IMR-90 (cell line): ENCODE data around the gene TSPO. TPM values are rescaled to one million over a fixed set of nuclear protein-coding genes. Genes with fewer than 3 reads are reported as not detected.

Experiments
- ATAC-seq: fragments of 200-7000 bp; cut with Tn5 transposase; 2 replicates; pipeline ENCODE4 v1.9.1; 2020; ENCODE audit warnings: low read depth, mild to moderate bottlenecking, moderate library complexity
- BruUV-seq: library from RNA; stranded (reverse); fragments of 400-500 nt; replicated peaks from 2 replicates; lab custom pipeline; 2021; lab: Mats Ljungman, UMichigan
- CTCF ChIA-PET: fragments of 300-600 bp; formaldehyde crosslinking; extraction: SDS; loops from one replicate; lab custom pipeline; 2021; ENCODE audit warnings: antibody characterized with exemption; lab: Yijun Ruan, JAX
- POLR2A ChIA-PET: fragments of 300-600 bp; sonication (Branson Sonifier 250); formaldehyde crosslinking; loops from one replicate; lab custom pipeline; 2022; ENCODE audit warnings: antibody characterized with exemption; ENCODE audit not compliant: unreplicated experiment; lab: Charles Lee
- DNase-seq: peaks from one replicate; pipeline ENCODE4 v3.0.0; 2013
- H2AFZ ChIP-seq: replicated peaks from 2 replicates; pipeline ENCODE3; 2013; ENCODE audit warnings: low read length, mild to moderate bottlenecking; ENCODE audit not compliant: poor library complexity
- H2AK5ac ChIP-seq: 2 replicates; pipeline ENCODE4 v1.6.1; 2013; ENCODE audit warnings: low read depth, low read length, inconsistent platforms
- H2AK9ac ChIP-seq: replicated peaks from 2 replicates; pipeline ENCODE3; 2013; ENCODE audit warnings: mild to moderate bottlenecking, low read depth, low read length, moderate library complexity; ENCODE audit not compliant: poor library complexity
- H2BK120ac ChIP-seq: 2 replicates; pipeline ENCODE4 v1.6.1; 2013; ENCODE audit warnings: low read depth, low read length, inconsistent platforms
- H2BK15ac ChIP-seq: 3 replicates; pipeline ENCODE4 v1.6.1; 2013; ENCODE audit warnings: low read depth, low read length, inconsistent platforms
- H2BK20ac ChIP-seq: 2 replicates; pipeline ENCODE4 v1.6.1; 2013; ENCODE audit warnings: low read depth, mild to moderate bottlenecking, inconsistent platforms, low read length, moderate library complexity
- H2BK5ac ChIP-seq: 2 replicates; pipeline ENCODE4 v1.6.1; 2013; ENCODE audit warnings: mild to moderate bottlenecking, low read depth, low read length, inconsistent platforms; ENCODE audit not compliant: poor library complexity, severe bottlenecking
- H3K14ac ChIP-seq: replicated peaks from 2 replicates; pipeline ENCODE4 v1.6.1; 2013; ENCODE audit warnings: low read depth, low read length, inconsistent platforms
- H3K18ac ChIP-seq: 2 replicates; pipeline ENCODE4 v1.6.1; 2013; ENCODE audit warnings: low read depth, low read length, control low read depth
- H3K23ac ChIP-seq: 2 replicates; pipeline ENCODE4 v1.6.1; 2013; ENCODE audit warnings: low read depth, low read length, inconsistent platforms
- H3K27ac ChIP-seq: 2 replicates; pipeline ENCODE4 v1.5.1; 2013; ENCODE audit warnings: mild to moderate bottlenecking, control low read depth, low read length; ENCODE audit not compliant: insufficient read depth
- H3K27me3 ChIP-seq: 2 replicates; pipeline ENCODE4 v1.6.1; 2013; ENCODE audit warnings: low read length; ENCODE audit not compliant: control insufficient read depth, insufficient read depth
- H3K36me3 ChIP-seq: 2 replicates; pipeline ENCODE4 v1.6.1; 2013; ENCODE audit warnings: low read length, mixed read lengths; ENCODE audit not compliant: control insufficient read depth, insufficient read depth
- H3K4ac ChIP-seq: 2 replicates; pipeline ENCODE4 v1.6.1; 2013; ENCODE audit warnings: low read depth, low read length, inconsistent platforms
- H3K4me1 ChIP-seq: 2 replicates; pipeline ENCODE4 v1.6.1; 2013; ENCODE audit warnings: low read length, mixed read lengths; ENCODE audit not compliant: control insufficient read depth, insufficient read depth
- H3K4me2 ChIP-seq: 2 replicates; pipeline ENCODE4 v1.6.1; 2013; ENCODE audit warnings: low read depth, mild to moderate bottlenecking, control low read depth, low read length, moderate library complexity
- H3K4me3 ChIP-seq: 2 replicates; pipeline ENCODE4 v1.5.1; 2013; ENCODE audit warnings: low read depth, mild to moderate bottlenecking, control low read depth, low read length, moderate library complexity; ENCODE audit not compliant: insufficient read depth
- H3K56ac ChIP-seq: 2 replicates; pipeline ENCODE4 v1.6.1; 2013; ENCODE audit warnings: low read length, inconsistent platforms; ENCODE audit not compliant: insufficient read depth; ENCODE audit errors: extremely low read depth
- H3K79me1 ChIP-seq, 2 experiments: 2 replicates each; pipeline ENCODE4 v1.6.1; 2013; ENCODE audit warnings: low read length in 2 of 2, inconsistent platforms in 1 of 2, low read depth in 1 of 2
- H3K9ac ChIP-seq: 2 replicates; pipeline ENCODE4 v1.6.1; 2013; ENCODE audit warnings: low read depth, low read length, control low read depth
- H3K9me1 ChIP-seq: 2 replicates; pipeline ENCODE4 v1.6.1; 2013; ENCODE audit warnings: low read length, inconsistent platforms; ENCODE audit not compliant: insufficient read depth
- H3K9me3 ChIP-seq: 2 replicates; pipeline ENCODE4 v1.6.1; 2013; ENCODE audit warnings: low read length; ENCODE audit not compliant: control insufficient read depth, insufficient read depth
- H4K20me1 ChIP-seq: 2 replicates; pipeline ENCODE4 v1.6.1; 2013; ENCODE audit warnings: low read length, inconsistent platforms; ENCODE audit not compliant: insufficient read depth
- H4K5ac ChIP-seq: 2 replicates; pipeline ENCODE4 v1.6.1; 2013; ENCODE audit warnings: mild to moderate bottlenecking, low read depth, low read length, control low read depth
- H4K8ac ChIP-seq, 2 experiments: 2 replicates each; pipeline ENCODE4 v1.6.1; 2013; ENCODE audit warnings: low read depth in 2 of 2, low read length in 2 of 2, control low read depth in 1 of 2, inconsistent platforms in 1 of 2
- H4K91ac ChIP-seq: 2 replicates; pipeline ENCODE4 v1.6.1; 2013; ENCODE audit warnings: low read depth, low read length, inconsistent platforms; ENCODE audit not compliant: insufficient read depth
- BHLHE40 ChIP-seq: fragments of 150-350 bp; IDR thresholded peaks from 2 replicates; pipeline ENCODE4 v1.6.1; 2016; ENCODE audit warnings: mild to moderate bottlenecking, low read depth, low read length
- CEBPB ChIP-seq: IDR thresholded peaks from 2 replicates; pipeline ENCODE4 v1.6.1; 2012; ENCODE audit warnings: low read depth, low read length, improper control_type of control experiment
- CHD1 ChIP-seq: IDR thresholded peaks from 2 replicates; pipeline ENCODE4 v1.6.1; 2012; ENCODE audit warnings: low read depth, low read length, improper control_type of control experiment
- CTCF ChIP-seq: conservative IDR thresholded peaks from 2 replicates; pipeline ENCODE4 v1.5.1; 2012; ENCODE audit warnings: mild to moderate bottlenecking, low read depth, low read length, improper control_type of control experiment
- ELK1 ChIP-seq: fragments of 150-350 bp; IDR thresholded peaks from 2 replicates; pipeline ENCODE4 v1.6.1; 2016; ENCODE audit warnings: low read depth, mild to moderate bottlenecking, low read length, moderate library complexity, borderline replicate concordance
- FOS ChIP-seq: fragments of 150-350 bp; IDR thresholded peaks from 2 replicates; pipeline ENCODE4 v1.6.1; 2016; ENCODE audit warnings: low read depth, low read length
- MAFK ChIP-seq: IDR thresholded peaks from 2 replicates; pipeline ENCODE4 v1.6.1; 2012; ENCODE audit warnings: low read depth, low read length, improper control_type of control experiment
- MAZ ChIP-seq: IDR thresholded peaks from 2 replicates; pipeline ENCODE4 v1.6.1; 2012; ENCODE audit warnings: low read depth, mild to moderate bottlenecking, low read length, improper control_type of control experiment, moderate library complexity, borderline replicate concordance
- MXI1 ChIP-seq: IDR thresholded peaks from 2 replicates; pipeline ENCODE4 v1.6.1; 2012; ENCODE audit warnings: low read depth, mild to moderate bottlenecking, low read length, moderate library complexity, borderline replicate concordance
- NFE2L2 ChIP-seq: fragments of 150-350 bp; IDR thresholded peaks from 2 replicates; pipeline ENCODE4 v1.6.1; 2016; ENCODE audit warnings: low read depth, mild to moderate bottlenecking, low read length
- POLR2A ChIP-seq: IDR thresholded peaks from 2 replicates; pipeline ENCODE4 v1.6.1; 2012; ENCODE audit warnings: mild to moderate bottlenecking, low read depth, low read length
- RAD21 ChIP-seq: IDR thresholded peaks from 2 replicates; pipeline ENCODE4 v1.6.1; 2012; ENCODE audit warnings: low read length, improper control_type of control experiment
- RCOR1 ChIP-seq: IDR thresholded peaks from 2 replicates; pipeline ENCODE4 v1.6.1; 2012; ENCODE audit warnings: mild to moderate bottlenecking, low read length, improper control_type of control experiment; ENCODE audit not compliant: insufficient replicate concordance
- RFX5 ChIP-seq: IDR thresholded peaks from 2 replicates; pipeline ENCODE4 v1.8.0; 2012; ENCODE audit warnings: low read depth, mild to moderate bottlenecking, low read length, moderate library complexity
- SMC3 ChIP-seq: fragments of 150-350 bp; IDR thresholded peaks from 2 replicates; pipeline ENCODE4 v1.6.1; 2016; ENCODE audit warnings: low read depth, mild to moderate bottlenecking, antibody characterized with exemption, low read length, moderate library complexity
- USF2 ChIP-seq: fragments of 150-350 bp; IDR thresholded peaks from 2 replicates; pipeline ENCODE4 v1.6.1; 2017; ENCODE audit warnings: mild to moderate bottlenecking, antibody characterized with exemption, low read length, low read depth
- WGBS, 2 experiments: methylation state at CpG; one replicate each; pipeline versions ENCODE4 v1.1.5 to v1.1.7; 2013; ENCODE audit warnings: missing lambda C conversion rate in 2 of 2; ENCODE audit not compliant: insufficient read length in 1 of 2; ENCODE audit errors: extremely low coverage in 2 of 2; 5-methylcytosine and 5-hydroxymethylcytosine counted together
- dilution Hi-C: fragments of 300-500 bp; cut with HindIII; formaldehyde crosslinking; loops from one replicate; pipeline ENCODE4 v1.14.3; 2018; ENCODE audit warnings: low sequenced_read_pairs; ENCODE audit not compliant: unreplicated experiment
- in situ Hi-C: fragments of 300-500 bp; cut with MboI; formaldehyde crosslinking; loops from 3 replicates; pipeline ENCODE4 v1.14.3; 2019; ENCODE audit warnings: low sequenced_read_pairs, inconsistent platforms, mixed read lengths
- intact Hi-C: fragments of 100-400 bp; cut with micrococcal nuclease; formaldehyde crosslinking; loops from 2 replicates; pipeline ENCODE4 v1.10.0; 2022
- polyA plus RNA-seq, 3 experiments: library from polyadenylated mRNA; depleted of rRNA; stranded (reverse); fragments of >200 nt; gene quantifications; 2 replicates each; pipeline ENCODE4 v1.2.3, GENCODE V29; 2012; ENCODE audit warnings: low replicate concordance in 1 of 3
- total RNA-seq: library from RNA; depleted of rRNA; stranded (reverse); fragments of >200 nt; gene quantifications from 2 replicates; pipeline ENCODE4 v1.2.3, GENCODE V29; 2012

The TSPO gene
- total and polyA plus RNA-seq, 2 of the 4 experiments (the other 2 are of a cell fraction), result 115 to 297 TPM

GRCh38 chr22:43205261-43205691 is 53.9 kb downstream of the TSPO start:
- WGBS, 2 experiments, result 86% methylated on average over 2 of the region's 9 CpGs; no CpG with 5 or more reads in 1 of the 2 experiments

More at GRCh38 chr22:43205261-43205691, 53.9 kb downstream of the TSPO start:
- H3K36me3 ChIP-seq, result no peaks in the 10 kb centered on the region
- H2AFZ ChIP-seq, result no peak overlapping the region
- BruUV-seq, result no TSS peak
- no peak overlapping the region for H2AK5ac ChIP-seq
- H3K9ac ChIP-seq, result no peak overlapping the region
- no peak overlapping the region for H3K23ac ChIP-seq
- no peak for ATAC-seq
- no peak overlapping the region for H2BK20ac ChIP-seq
- no peak overlapping the region for H3K4me3 ChIP-seq
- H2AK9ac ChIP-seq, result no peak overlapping the region
- peak overlapping the region; percentile 44 for H2BK5ac ChIP-seq
- H4K8ac ChIP-seq, result no peak overlapping the region
- TF ChIP-seq POLR2A, result no peak
- no peak for TF ChIP-seq CHD1
- TF ChIP-seq NFE2L2, result no peak
- TF ChIP-seq BHLHE40, result no peak
- TF ChIP-seq ELK1, result no peak
- no peak for TF ChIP-seq USF2
- TF ChIP-seq MAFK, result no peak
- TF ChIP-seq SMC3, result no peak
- no peak for TF ChIP-seq FOS
- TF ChIP-seq CEBPB, result no peak
- TF ChIP-seq MAZ, result no peak
- no peak for TF ChIP-seq MXI1
- TF ChIP-seq RCOR1, result no peak
- TF ChIP-seq CTCF, result no peak
- no peak for TF ChIP-seq RFX5
- TF ChIP-seq RAD21, result no peak
- no peaks in the 10 kb centered on the region for H3K9me3 ChIP-seq
- H3K4me2 ChIP-seq, result no peak overlapping the region
- dilution Hi-C loops, result no loop called here
- H4K20me1 ChIP-seq, result no peaks in the 10 kb centered on the region
- H4K91ac ChIP-seq, result no peak overlapping the region
- no peak overlapping the region for H3K27ac ChIP-seq
- no peak overlapping the region for H3K18ac ChIP-seq
- no peaks in the 10 kb centered on the region for H3K79me1 ChIP-seq
- CTCF ChIA-PET, result no interaction called here
- no peak overlapping the region for H3K56ac ChIP-seq
- H3K14ac ChIP-seq, result no peak overlapping the region
- no peak for DNase-seq
- POLR2A ChIA-PET, result no interaction called here
- no peak overlapping the region for H3K4ac ChIP-seq
- peaks cover 21% of the 10 kb centered on the region; the same call in 1 of the 2 replicates for H3K27me3 ChIP-seq
- H4K5ac ChIP-seq, result no peak overlapping the region
- H2BK120ac ChIP-seq, result no peak overlapping the region
- H2BK15ac ChIP-seq, result no peak overlapping the region
- H3K9me1 ChIP-seq, result no peaks in the 10 kb centered on the region
- H3K4me1 ChIP-seq, result peaks cover 2% of the 10 kb centered on the region; the same call in 1 of the 2 replicates
- intact Hi-C loops, result no loop called here
- in situ Hi-C loops, result no loop called here
